Measurements from ENCODE around the gene GSK3B. TPM values are rescaled to one million over a fixed set of nuclear protein-coding genes. Genes with fewer than 3 reads are reported as not detected.

GSK3B gene
- polyA plus RNA-seq, 1 donor (not counting 4 experiments of a cell fraction or from before 2014, with no cell fraction given) = 73.3 TPM

GRCh38 chr3:119818937-119819336 lies 275.3 kb downstream of the GSK3B start:
- H3K9ac ChIP-seq (ENCODE audit: control insufficient read depth, extremely low read depth, insufficient read depth, low read length) = no peak overlapping the region
- H2AFZ ChIP-seq (ENCODE audit: control insufficient read depth, low read length) = no peak overlapping the region
- H3K27ac ChIP-seq (ENCODE audit: control insufficient read depth, insufficient read depth, low read length) = no peak overlapping the region
- no peaks in the 10 kb centered on the region for H4K20me1 ChIP-seq (ENCODE audit: control insufficient read depth, extremely low read depth, insufficient read depth, low read length)
- no peaks in the 10 kb centered on the region for H3K79me2 ChIP-seq (ENCODE audit: control insufficient read depth, insufficient read depth, low read length)
- H3K4me1 ChIP-seq (ENCODE audit: control insufficient read depth, extremely low read depth, insufficient read depth, low read length) = no peaks in the 10 kb centered on the region
- no peaks in the 10 kb centered on the region for H3K9me3 ChIP-seq (ENCODE audit: control insufficient read depth, low read depth, low read length)
- H3K27me3 ChIP-seq (ENCODE audit: control insufficient read depth, extremely low read depth, insufficient read depth, low read length) = peaks cover 10% of the 10 kb centered on the region
- peaks cover 0 to 1% of the 10 kb centered on the region in 2 experiments for H3K36me3 ChIP-seq (ENCODE audit: control insufficient read depth in 2 of 2, extremely low read depth in 1 of 2, insufficient read depth in 2 of 2, low read length in 2 of 2)
- dilution Hi-C loops (cut with MboI; ENCODE audit: extremely low pct_ligation_motif_present, low sequenced_read_pairs) = no loop called here
- no peaks in the 10 kb centered on the region for H3K9me1 ChIP-seq (ENCODE audit: control insufficient read depth, extremely low read depth, insufficient read depth, low read length)
- no peak overlapping the region for H3K4me2 ChIP-seq (ENCODE audit: control insufficient read depth, extremely low read depth, insufficient read depth, low read depth, low read length)
- FAIRE-seq (no peak), DNase-seq (ENCODE audit: low read depth, low spot score) (no peak)
- H3K4me3 ChIP-seq (ENCODE audit: control insufficient read depth in 2 of 3, extremely low read depth in 1 of 3, insufficient read depth in 2 of 3, low read depth in 1 of 3, low read length in 3 of 3) = no peak overlapping the region
- TF ChIP-seq CTCF (optimal IDR thresholded peaks at IDR 0.05 in 1 of 3, IDR thresholded peaks at IDR 0.05 in 1 of 3, conservative IDR thresholded peaks at IDR 0.05 in 1 of 3; ENCODE audit: extremely low read depth in 1 of 3, insufficient read depth in 2 of 3, low read length in 3 of 3) (no peak), EZH2 (IDR thresholded peaks at IDR 0.05; ENCODE audit: low read length) (no peak)

GRCh38 chr3:119817583-119818363 lies 276.5 kb downstream of the GSK3B start:
- Histone ChIP-seq H3K9me3 (ENCODE audit: control insufficient read depth, low read depth, low read length) (no peaks in the 10 kb centered on the region), H3K9ac (ENCODE audit: control insufficient read depth, extremely low read depth, insufficient read depth, low read length) (no peak overlapping the region), H3K27ac (ENCODE audit: control insufficient read depth, insufficient read depth, low read length) (no peak overlapping the region), H3K4me2 (ENCODE audit: control insufficient read depth, extremely low read depth, insufficient read depth, low read depth, low read length) (no peak overlapping the region), H3K4me1 (ENCODE audit: control insufficient read depth, extremely low read depth, insufficient read depth, low read length) (no peaks in the 10 kb centered on the region), H3K27me3 (ENCODE audit: control insufficient read depth, extremely low read depth, insufficient read depth, low read length) (peaks cover 10% of the 10 kb centered on the region), H2AFZ (ENCODE audit: control insufficient read depth, low read length) (no peak overlapping the region), H3K9me1 (ENCODE audit: control insufficient read depth, extremely low read depth, insufficient read depth, low read length) (no peaks in the 10 kb centered on the region), H3K36me3 (ENCODE audit: control insufficient read depth in 2 of 2, extremely low read depth in 1 of 2, insufficient read depth in 2 of 2, low read length in 2 of 2) (no peaks in the 10 kb centered on the region), H4K20me1 (ENCODE audit: control insufficient read depth, extremely low read depth, insufficient read depth, low read length) (no peaks in the 10 kb centered on the region), H3K79me2 (ENCODE audit: control insufficient read depth, insufficient read depth, low read length) (no peaks in the 10 kb centered on the region), H3K4me3 (ENCODE audit: control insufficient read depth in 2 of 3, extremely low read depth in 1 of 3, insufficient read depth in 2 of 3, low read depth in 1 of 3, low read length in 3 of 3) (no peak overlapping the region)
- TF ChIP-seq CTCF (optimal IDR thresholded peaks at IDR 0.05 in 1 of 3, IDR thresholded peaks at IDR 0.05 in 1 of 3, conservative IDR thresholded peaks at IDR 0.05 in 1 of 3; ENCODE audit: extremely low read depth in 1 of 3, insufficient read depth in 2 of 3, low read length in 3 of 3) (no peak), EZH2 (IDR thresholded peaks at IDR 0.05; ENCODE audit: low read length) (no peak)
- dilution Hi-C loops (cut with MboI; ENCODE audit: extremely low pct_ligation_motif_present, low sequenced_read_pairs) = no loop called here
- no peak for FAIRE-seq
- DNase-seq (ENCODE audit: low read depth, low spot score) = no peak
